Naive thymus-derived CD8-positive, alpha-beta T cell (primary cell): ENCODE measurements around the gene IGFL1. TPM values are rescaled to one million over a fixed set of nuclear protein-coding genes. Genes with fewer than 3 reads are reported as not detected.
"Not testable (repeated sequence)": the region's sequence is repeated elsewhere in the genome, so short reads cannot be mapped to it uniquely, and the experiment has no call there.

Experiments
- ATAC-seq, 2 donors: fragments of 150-1000 bp; cut with Tn5 transposase in 1 of 2; sonication (Bioruptor Pico), chemical (Tn5 transposase) in 1 of 2; 1 replicate in 1 of 2; 2 replicates in 1 of 2; pipeline ENCODE4 v1.10.0; 2021; ENCODE audit warnings: mild to moderate bottlenecking in 2 of 2, moderate library complexity in 2 of 2
- POLR2A ChIA-PET: fragments of 350-600 bp; sonication (Branson Sonifier 250); formaldehyde crosslinking; loops from one replicate; lab custom pipeline; 2021; ENCODE audit warnings: antibody characterized with exemption; lab: Charles Lee
- DNase-seq, 10 donors: peaks; one replicate each; pipeline versions ENCODE4 v3.0.0 to v3.0.0-alpha.2; 2020 to 2022
- H3K27ac Mint-ChIP-seq, 10 donors: one replicate each; pipeline ENCODE4 v1.8.0; 2020 to 2022; ENCODE audit warnings: mild to moderate bottlenecking in 10 of 10, mixed read lengths in 10 of 10, moderate library complexity in 4 of 10, inconsistent platforms in 1 of 10
- H3K27me3 Mint-ChIP-seq, 5 donors: one replicate each; pipeline ENCODE4 v1.8.0; 2021 to 2022; ENCODE audit warnings: mixed read lengths in 5 of 5
- H3K36me3 Mint-ChIP-seq, 3 donors: one replicate each; pipeline ENCODE4 v1.8.0; 2020 to 2022; ENCODE audit warnings: mixed read lengths in 3 of 3, mild to moderate bottlenecking in 2 of 3, inconsistent platforms in 1 of 3
- H3K4me1 Mint-ChIP-seq, 4 donors: one replicate each; pipeline ENCODE4 v1.8.0; 2021 to 2022; ENCODE audit warnings: mixed read lengths in 4 of 4
- H3K4me3 Mint-ChIP-seq, 10 donors: one replicate each; pipeline ENCODE4 v1.8.0; 2020 to 2022; ENCODE audit warnings: mild to moderate bottlenecking in 10 of 10, mixed read lengths in 10 of 10, moderate library complexity in 6 of 10, inconsistent platforms in 1 of 10
- H3K9me3 Mint-ChIP-seq, 9 donors: one replicate each; pipeline ENCODE4 v1.8.0; 2020 to 2022; ENCODE audit warnings: mixed read lengths in 9 of 9, mild to moderate bottlenecking in 3 of 9, inconsistent platforms in 1 of 9, moderate library complexity in 1 of 9
- polyA plus RNA-seq, 3 donors: library from polyadenylated mRNA; unstranded; fragments of 300-500 nt; fragmentation: Illumina TruSeq; gene quantifications; one replicate each; pipeline ENCODE4 v1.2.3, GENCODE V29; 2021
- total RNA-seq, 8 experiments: library from RNA in 2 of 8; stranded (reverse) in 2 of 8; gene quantifications; one replicate each; pipeline ENCODE4 v1.2.3 and lab custom pipeline; 2021 to 2026

The IGFL1 gene
- total RNA-seq (not detected), polyA plus RNA-seq (not detected), total RNA-seq (lab: John Stamatoyannopoulos, UW) (0 reads per million in 6 experiments)

DNA sequence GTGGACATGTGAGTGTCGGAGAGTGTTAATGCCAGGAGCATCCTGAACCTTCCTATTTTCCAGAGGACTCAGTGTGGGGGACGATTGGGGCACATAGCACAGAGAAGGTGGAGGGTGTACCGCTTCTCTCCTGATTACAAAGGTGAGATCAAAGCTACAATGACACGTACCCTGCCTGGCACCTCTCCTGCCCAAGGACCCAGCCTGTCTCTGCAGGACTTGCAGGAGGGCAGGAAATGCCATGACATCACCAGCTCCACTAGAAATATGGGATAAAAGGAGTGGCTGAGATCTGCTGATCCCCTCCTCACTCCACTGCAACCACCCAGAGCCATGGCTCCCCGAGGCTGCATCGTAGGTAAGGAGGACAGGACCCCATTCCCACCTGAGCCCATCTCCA, at the start of gene IGFL1:
Gene IGFL1 (plus strand): TSS at position 301 of the 400 bp plus-strand sequence. CDS start 33 bp downstream, at position 334.
- Mint-ChIP-seq H3K27ac (peak within 1 kb of the TSS in 3 of 10 donors; percentile 25 to 65 (median 27)), H3K9me3 (no peaks in the 10 kb centered on the region), H3K4me1 (peaks cover 3 to 7% (median 5%) of the 10 kb centered on the region in 4 donors), H3K27me3 (peaks cover 11 to 55% (median 47%) of the 10 kb centered on the region in 5 donors), H3K4me3 (no peak within 1 kb of the TSS), H3K36me3 (no peaks in the 10 kb centered on the region)
- POLR2A ChIA-PET = no interaction called here
- DNase-seq (no peak), ATAC-seq (no peak)

DNA sequence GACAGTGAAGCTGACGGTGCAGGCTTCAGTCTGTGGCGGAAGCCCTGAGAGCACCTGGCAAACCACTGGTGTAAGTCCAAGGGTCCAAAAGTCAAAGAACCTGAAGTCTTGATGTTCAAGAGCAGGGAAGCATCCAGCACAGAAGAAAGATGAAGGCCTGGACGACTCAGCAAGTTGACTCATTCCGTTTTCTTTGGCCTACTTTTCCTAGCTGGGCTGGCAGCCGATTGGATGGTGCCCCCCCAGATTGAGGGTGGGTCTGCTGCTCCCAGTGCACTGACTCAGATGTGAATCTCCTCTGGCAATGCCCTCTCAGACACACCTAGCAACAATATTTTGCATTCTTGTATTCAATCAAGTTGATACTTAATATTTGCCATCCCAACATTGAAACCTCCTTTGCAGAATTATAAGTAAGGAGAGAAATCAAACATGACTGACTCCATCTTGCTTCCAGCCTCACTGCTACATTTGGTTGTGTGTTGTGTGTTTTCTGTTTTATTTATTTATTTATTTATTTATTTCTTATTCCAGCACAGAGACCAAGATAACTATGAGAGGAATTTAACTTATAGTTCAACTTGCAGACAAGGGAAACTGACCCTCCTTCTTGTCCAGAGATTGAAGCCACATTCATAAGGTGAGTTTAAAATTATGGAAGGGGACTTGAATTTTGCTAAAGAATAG, 48.7 kb upstream of the IGFL1 start:
- no peak overlapping the region for H3K27ac Mint-ChIP-seq
- peaks cover 4 to 70% (median 33%) of the 10 kb centered on the region in 5 donors for H3K27me3 Mint-ChIP-seq
- no peak overlapping the region for H3K4me3 Mint-ChIP-seq
- no peaks in the 10 kb centered on the region for H3K36me3 Mint-ChIP-seq
- ATAC-seq = no peak
- H3K4me1 Mint-ChIP-seq = peaks cover 0 to 13% (median 4%) of the 10 kb centered on the region in 4 donors
- POLR2A ChIA-PET = no interaction called here
- no peak for DNase-seq
- no peaks in the 10 kb centered on the region for H3K9me3 Mint-ChIP-seq

DNA sequence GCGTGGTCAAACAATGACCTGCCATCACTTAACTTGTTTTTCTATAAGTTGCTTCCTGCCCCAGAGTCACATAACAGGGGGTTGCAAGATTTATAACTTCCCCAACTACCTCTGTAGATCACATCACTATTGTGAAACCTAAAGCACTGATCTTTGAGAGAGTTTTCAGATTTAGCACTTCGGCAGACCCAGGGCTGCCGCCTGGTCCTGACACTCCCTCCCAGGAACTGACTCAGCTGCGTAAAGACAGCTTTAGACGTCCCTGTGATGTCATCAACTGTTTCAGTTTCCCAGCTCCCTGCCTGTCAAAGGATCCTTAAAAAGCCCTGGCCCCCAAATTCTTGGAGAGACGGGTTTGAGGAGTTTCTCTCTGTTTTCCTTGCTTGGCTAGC, 48.2 kb upstream of the IGFL1 start:
- ATAC-seq (no peak), DNase-seq (no peak)
- no peaks in the 10 kb centered on the region for H3K9me3 Mint-ChIP-seq
- H3K4me3 Mint-ChIP-seq = no peak overlapping the region
- H3K27me3 Mint-ChIP-seq = peaks cover 2 to 65% (median 32%) of the 10 kb centered on the region in 5 donors
- H3K4me1 Mint-ChIP-seq = peaks cover 0 to 13% (median 4%) of the 10 kb centered on the region in 4 donors
- H3K36me3 Mint-ChIP-seq = no peaks in the 10 kb centered on the region
- no peak overlapping the region for H3K27ac Mint-ChIP-seq
- POLR2A ChIA-PET = no interaction called here

DNA sequence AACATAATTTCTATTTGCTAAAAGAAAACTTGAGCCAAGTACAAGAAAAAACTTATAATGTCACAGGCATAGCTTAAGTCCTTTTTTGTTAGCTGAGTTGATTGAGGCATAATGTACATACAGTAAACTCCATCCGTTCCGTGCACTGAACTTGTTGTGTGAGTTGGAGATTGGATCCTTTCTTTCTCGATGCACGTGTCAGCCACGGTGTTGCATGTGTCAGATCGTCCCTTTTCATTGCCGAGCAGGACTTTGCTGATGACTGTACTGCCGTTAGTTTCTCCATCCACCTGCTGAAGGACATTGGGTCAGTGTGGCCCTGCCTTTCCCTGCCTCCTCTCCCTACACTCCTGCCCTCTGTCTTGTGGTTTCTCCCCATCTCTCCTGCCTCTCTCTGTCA, 47.1 kb upstream of the IGFL1 start:
- no peaks in the 10 kb centered on the region for H3K36me3 Mint-ChIP-seq
- H3K4me1 Mint-ChIP-seq = peaks cover 0 to 13% (median 4%) of the 10 kb centered on the region in 4 donors
- H3K4me3 Mint-ChIP-seq = no peak overlapping the region
- DNase-seq = no peak
- no peak overlapping the region for H3K27ac Mint-ChIP-seq
- peaks cover 2 to 54% (median 29%) of the 10 kb centered on the region in 5 donors for H3K27me3 Mint-ChIP-seq
- POLR2A ChIA-PET = no interaction called here
- no peak for ATAC-seq
- no peaks in the 10 kb centered on the region for H3K9me3 Mint-ChIP-seq

DNA sequence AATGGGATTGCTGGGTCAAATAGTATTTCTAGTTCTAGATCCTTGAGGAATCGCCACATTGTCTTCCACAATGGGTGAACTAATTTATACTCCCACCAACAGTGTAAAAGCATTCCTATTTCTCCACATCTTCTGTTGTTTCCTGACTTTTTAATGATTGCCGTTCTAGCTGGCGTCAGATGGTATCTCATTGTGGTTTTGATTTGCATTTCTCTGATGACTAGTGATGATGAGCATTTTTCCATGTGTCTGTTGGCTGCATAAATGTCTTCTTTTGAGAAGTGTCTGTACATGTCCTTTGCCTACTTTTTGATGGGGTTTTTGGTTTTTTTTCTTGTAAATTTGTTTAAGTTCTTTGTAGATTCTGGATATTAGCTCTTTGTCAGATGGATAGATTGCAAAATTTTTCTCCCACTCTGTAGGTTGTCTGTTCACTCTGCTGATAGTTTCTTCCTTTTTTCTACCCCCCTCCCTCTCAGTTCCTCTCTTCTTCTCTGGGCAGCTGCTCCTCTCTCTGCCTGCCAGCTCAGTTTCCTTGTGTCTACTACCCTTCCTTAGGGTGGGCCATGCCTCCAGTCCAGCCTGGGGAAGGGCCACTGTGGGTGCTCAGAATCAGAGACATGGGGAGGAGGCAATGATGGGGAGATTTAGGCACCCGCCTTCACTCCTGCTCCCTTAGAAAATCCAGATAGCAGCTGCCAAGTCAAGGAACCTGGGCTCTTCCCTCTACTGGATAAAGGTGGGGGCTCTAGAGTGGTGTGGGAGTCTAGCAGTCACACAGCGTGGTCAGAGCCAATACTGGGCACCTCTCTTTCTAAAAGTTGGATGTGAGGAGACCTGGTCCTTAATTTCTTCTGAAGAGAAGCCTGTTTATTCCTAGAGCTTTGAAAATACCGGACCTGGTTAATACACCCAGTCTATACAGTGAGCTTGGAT, 44.5 kb upstream of the IGFL1 start:
- peak overlapping the region in 1 of 10 donors; percentile 2 for H3K27ac Mint-ChIP-seq
- H3K4me3 Mint-ChIP-seq, POLR2A ChIA-PET, ATAC-seq, DNase-seq, H3K9me3 Mint-ChIP-seq, H3K36me3 Mint-ChIP-seq: not testable (repeated sequence)
- peaks cover 14 to 54% (median 38%) of the 10 kb centered on the region in 5 donors for H3K27me3 Mint-ChIP-seq
- peaks cover 0 to 13% (median 4%) of the 10 kb centered on the region in 4 donors for H3K4me1 Mint-ChIP-seq

DNA sequence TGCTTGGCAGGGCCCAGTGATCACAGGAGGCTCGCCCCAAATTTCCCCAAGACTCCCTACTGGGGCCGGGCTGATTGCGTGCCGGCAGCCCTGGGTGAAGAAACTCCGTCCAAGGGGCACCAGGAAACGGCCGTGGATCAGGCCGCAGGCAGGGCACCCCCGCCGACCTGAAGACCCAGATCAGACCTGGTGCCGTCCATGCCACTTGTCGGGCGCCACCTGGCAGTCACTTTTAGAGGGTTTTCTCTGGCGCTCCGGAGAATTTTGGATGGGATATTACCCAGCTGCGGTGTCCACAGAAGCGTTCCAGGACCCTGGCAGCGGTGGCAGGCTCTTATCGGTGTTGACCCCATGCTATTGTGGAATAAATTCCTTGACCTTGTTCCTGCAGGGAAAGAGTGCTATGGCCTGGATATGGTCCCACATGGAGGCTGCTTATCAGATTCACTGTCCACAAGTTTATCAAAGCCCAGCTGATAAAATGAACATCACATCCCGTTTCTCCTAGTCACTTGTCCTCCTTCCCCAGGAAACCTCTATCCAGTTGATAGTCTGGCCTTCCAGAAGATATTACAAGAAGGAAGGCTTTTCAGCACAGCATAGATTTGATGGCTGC, 43.3 kb upstream of the IGFL1 start:
- Mint-ChIP-seq H3K9me3 (no peaks in the 10 kb centered on the region), H3K27ac (no peak overlapping the region), H3K4me1 (peaks cover 0 to 13% (median 4%) of the 10 kb centered on the region in 4 donors), H3K27me3 (peaks cover 20 to 66% (median 49%) of the 10 kb centered on the region in 5 donors), H3K36me3 (no peaks in the 10 kb centered on the region), H3K4me3 (no peak overlapping the region)
- no peak for ATAC-seq
- DNase-seq = no peak
- POLR2A ChIA-PET = no interaction called here

DNA sequence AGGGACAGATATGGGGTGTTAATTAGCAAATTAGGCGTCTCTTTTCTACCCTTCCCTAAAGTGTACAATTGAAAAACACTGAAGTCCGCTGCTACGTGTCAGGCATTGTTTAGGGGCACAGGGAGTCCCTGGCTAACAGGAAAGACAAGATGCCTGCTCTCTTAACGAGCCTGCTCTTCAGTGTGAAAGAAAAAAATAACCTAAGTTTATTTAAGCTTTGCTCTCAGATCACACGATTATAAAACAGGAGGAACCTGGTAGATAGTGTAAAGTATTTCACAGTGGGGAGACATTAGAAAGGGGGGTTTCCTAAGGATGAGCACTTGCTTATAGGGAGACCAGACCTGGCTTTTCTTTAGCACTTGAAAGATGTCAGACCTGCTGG, 42.8 kb upstream of the IGFL1 start:
- Mint-ChIP-seq H3K27ac (peak overlapping the region in 2 of 10 donors; percentile 9 to 65), H3K27me3 (peaks cover 22 to 71% (median 51%) of the 10 kb centered on the region in 5 donors), H3K4me3 (no peak overlapping the region), H3K4me1 (peaks cover 0 to 10% (median 4%) of the 10 kb centered on the region in 4 donors), H3K9me3 (no peaks in the 10 kb centered on the region), H3K36me3 (no peaks in the 10 kb centered on the region)
- POLR2A ChIA-PET = no interaction called here
- DNase-seq (no peak), ATAC-seq (no peak)

DNA sequence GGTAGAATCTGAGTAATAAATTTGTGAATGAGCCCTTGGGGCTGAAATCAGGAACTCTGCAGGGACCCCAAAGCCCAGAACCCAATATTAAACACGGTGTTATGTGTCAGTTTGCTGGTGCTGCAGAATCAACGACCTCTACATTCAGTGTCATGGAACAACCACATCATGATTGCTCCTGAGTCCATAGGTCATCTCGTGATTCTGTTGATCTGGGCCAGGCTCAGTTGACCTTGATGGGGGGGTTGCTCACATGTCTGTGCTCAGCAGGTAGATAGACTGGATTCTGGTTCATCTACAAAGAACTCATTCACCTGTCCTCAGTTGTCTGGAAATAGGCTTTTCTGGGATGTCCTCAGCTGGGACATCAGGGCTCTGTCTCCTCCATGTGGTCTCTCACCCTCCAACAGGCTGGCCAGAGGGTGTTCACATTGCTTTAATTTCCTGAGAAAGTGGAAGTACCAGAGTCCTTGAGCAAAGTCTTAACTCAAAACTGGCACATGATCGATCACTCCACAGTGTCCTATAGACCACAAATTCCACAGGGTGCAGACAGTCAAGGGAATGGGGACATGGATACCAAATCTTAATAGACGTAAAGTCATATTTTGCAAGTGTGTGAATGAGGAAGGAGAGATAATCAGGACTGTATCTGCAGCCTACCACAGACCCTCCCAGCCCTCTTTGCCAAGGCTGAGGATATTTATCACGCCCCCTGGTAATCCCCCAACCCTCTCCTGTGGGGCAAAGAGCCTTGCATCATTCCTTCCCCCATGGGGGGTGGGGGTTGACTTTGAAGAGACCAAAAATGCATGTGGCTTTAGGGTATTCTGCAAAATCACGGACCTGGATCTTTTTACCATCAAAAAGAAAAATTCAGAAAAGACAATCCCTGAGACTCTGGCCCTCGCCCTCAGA, 39.3 kb upstream of the IGFL1 start:
- no peak overlapping the region for H3K4me3 Mint-ChIP-seq
- no peak overlapping the region for H3K27ac Mint-ChIP-seq
- peaks cover 0 to 2% (median under 1%) of the 10 kb centered on the region in 4 donors for H3K4me1 Mint-ChIP-seq
- no peak for ATAC-seq
- H3K27me3 Mint-ChIP-seq = peaks cover 26 to 50% (median 41%) of the 10 kb centered on the region in 5 donors
- no peaks in the 10 kb centered on the region for H3K36me3 Mint-ChIP-seq
- no peak for DNase-seq
- H3K9me3 Mint-ChIP-seq = no peaks in the 10 kb centered on the region
- POLR2A ChIA-PET = no interaction called here

DNA sequence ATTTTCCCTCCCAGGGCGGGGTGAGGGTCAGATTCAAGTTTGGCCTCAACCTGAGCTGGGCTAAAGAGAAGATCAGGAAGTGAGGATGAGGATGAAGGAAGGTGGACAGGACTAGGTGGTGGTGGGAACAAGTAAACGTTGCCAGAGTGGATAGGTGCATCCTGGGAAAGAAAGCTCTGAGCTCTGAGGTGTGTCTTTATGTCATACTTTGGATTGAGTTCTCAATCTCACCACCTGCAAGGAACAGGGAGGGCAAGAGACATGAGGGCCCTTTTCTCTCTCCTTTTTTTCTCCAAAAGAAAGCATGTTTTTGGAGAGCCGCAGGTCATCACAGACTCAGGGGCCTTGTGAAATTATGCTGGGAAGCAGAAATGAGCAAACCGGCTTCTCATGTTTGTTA, 38.2 kb upstream of the IGFL1 start:
- peak overlapping the region in 1 of 10 donors; percentile 57 for H3K27ac Mint-ChIP-seq
- peaks cover 27 to 56% (median 45%) of the 10 kb centered on the region in 5 donors for H3K27me3 Mint-ChIP-seq
- H3K9me3 Mint-ChIP-seq = no peaks in the 10 kb centered on the region
- no peak for ATAC-seq
- no peak for DNase-seq
- no peaks in the 10 kb centered on the region for H3K36me3 Mint-ChIP-seq
- H3K4me3 Mint-ChIP-seq = no peak overlapping the region
- H3K4me1 Mint-ChIP-seq = no peaks in the 10 kb centered on the region
- POLR2A ChIA-PET = no interaction called here

DNA sequence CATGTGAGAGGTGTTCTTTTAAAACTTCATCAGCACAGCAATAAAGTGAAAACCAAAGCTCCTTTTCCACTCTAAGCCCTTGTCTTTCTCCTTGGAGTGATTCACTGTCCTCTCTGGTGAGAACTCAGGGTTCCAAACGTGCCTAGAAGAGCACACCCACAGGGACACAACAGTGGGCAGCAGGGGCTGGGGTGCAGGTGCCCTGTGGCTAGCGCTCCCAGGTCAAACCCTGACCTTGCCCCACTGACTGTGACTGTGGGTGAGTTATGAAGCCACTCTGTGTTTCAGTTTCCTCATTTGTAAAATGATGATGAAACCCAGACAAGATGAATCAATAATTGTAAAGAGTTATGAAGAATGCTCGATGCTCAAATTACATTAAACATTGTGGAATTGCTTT, 37.6 kb upstream of the IGFL1 start:
- Mint-ChIP-seq H3K9me3 (no peaks in the 10 kb centered on the region), H3K36me3 (no peaks in the 10 kb centered on the region), H3K4me3 (no peak overlapping the region), H3K4me1 (no peaks in the 10 kb centered on the region), H3K27me3 (peaks cover 31 to 61% (median 47%) of the 10 kb centered on the region in 5 donors), H3K27ac (no peak overlapping the region)
- DNase-seq (no peak), ATAC-seq (no peak)
- POLR2A ChIA-PET = no interaction called here

DNA sequence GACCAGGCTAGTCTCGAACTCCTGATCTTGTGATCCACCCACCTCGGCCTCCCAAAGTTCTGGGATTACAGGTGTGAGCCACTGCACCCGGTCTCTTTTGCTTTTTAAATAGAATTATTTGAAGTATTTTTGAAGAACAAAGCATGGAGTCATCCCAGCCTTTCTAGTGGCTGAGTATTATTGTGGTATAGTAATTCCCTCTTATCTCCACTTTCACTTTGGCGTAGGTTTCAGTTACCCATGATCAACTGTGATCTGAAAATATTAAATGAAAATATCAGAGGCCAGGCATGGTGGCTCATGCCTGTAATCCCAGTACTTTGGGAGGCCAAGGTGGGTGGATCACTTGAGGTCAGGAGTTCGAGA, 36.9 kb upstream of the IGFL1 start:
- H3K4me1 Mint-ChIP-seq, DNase-seq, H3K9me3 Mint-ChIP-seq, H3K36me3 Mint-ChIP-seq, ATAC-seq, H3K27ac Mint-ChIP-seq, H3K4me3 Mint-ChIP-seq, POLR2A ChIA-PET: not testable (repeated sequence)
- peaks cover 36 to 68% (median 53%) of the 10 kb centered on the region in 5 donors for H3K27me3 Mint-ChIP-seq
